Measurements from ENCODE around the gene GPRC5D.

- TF ChIP-seq REST (IDR thresholded peaks at IDR 0.05; ENCODE audit: insufficient replicate concordance, low read depth) (no peak), CTCF (IDR thresholded peaks at IDR 0.05; ENCODE audit: insufficient read depth, low read length) (no peak), POLR2AphosphoS5 (IDR thresholded peaks at IDR 0.05; ENCODE audit: low read depth) (no peak)
Measured at GRCh38 chr12:12897302-12897701, 54.7 kb downstream of the GPRC5D start.
